BLaER1 (cell line): ENCODE measurements around the gene TJP2.

Experiments
- H3K27ac ChIP-seq: shearing (Covaris generic); formaldehyde crosslinking; 2 replicates; pipeline ENCODE4 v1.8.1; 2022
- H3K27me3 ChIP-seq: shearing (Covaris generic); formaldehyde crosslinking; 2 replicates; pipeline ENCODE4 v1.8.1; 2022
- H3K36me3 ChIP-seq: shearing (Covaris generic); formaldehyde crosslinking; 2 replicates; pipeline ENCODE4 v1.8.1; 2022
- H3K4me1 ChIP-seq: shearing (Covaris generic); formaldehyde crosslinking; 2 replicates; pipeline ENCODE4 v1.8.1; 2022
- H3K4me2 ChIP-seq: shearing (Covaris generic); formaldehyde crosslinking; 2 replicates; pipeline ENCODE4 v1.8.1; 2022
- H3K4me3 ChIP-seq: shearing (Covaris generic); formaldehyde crosslinking; 2 replicates; pipeline ENCODE4 v1.8.1; 2022
- H3K9ac ChIP-seq: shearing (Covaris generic); formaldehyde crosslinking; 2 replicates; pipeline ENCODE4 v1.8.1; 2022
- H3K9me3 ChIP-seq: shearing (Covaris generic); formaldehyde crosslinking; 2 replicates; pipeline ENCODE4 v1.8.1; 2022
- H4K20me1 ChIP-seq: shearing (Covaris generic); formaldehyde crosslinking; 2 replicates; pipeline ENCODE4 v1.8.1; 2022
- Cebpa-rat ChIP-seq: shearing (Covaris generic); IDR thresholded peaks from 2 replicates; pipeline ENCODE4 v1.8.1; 2022

TJP2 gene

DNA sequence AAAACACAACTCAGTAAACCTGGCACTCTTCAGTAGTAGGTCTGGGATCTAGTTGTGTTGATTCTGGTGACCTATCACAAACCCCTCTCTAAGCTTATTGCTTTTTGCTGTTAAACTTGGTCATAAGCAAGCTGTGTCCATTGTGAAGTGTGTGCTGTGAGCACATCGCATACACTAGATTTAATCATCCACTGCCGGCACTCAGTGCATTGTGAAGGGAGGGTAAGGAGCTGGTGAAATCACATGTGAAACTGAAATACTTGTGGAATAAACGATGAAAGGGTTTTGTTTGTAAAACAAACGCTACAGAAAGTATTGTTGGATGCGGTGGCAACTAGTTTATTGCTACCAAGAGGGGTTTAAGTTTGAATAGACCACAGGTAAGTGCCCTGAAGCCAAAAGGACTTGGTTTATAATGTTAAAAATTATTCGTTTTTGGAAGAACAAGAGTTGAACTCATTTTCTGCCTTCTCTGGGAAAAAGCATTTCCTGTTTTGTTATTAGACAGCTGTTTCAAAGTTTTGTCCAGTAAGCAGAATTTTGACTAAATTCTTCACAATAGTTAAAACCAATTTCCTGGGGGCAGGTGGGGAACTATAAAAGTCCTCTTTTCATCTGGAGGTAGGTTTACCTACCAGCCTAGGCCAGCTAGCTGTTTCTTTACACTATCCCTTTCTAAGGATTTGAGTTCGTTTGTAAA lies 24.6 kb downstream of the TJP2 start:
- Histone ChIP-seq H3K27ac (no peak overlapping the region), H3K9ac (no peak overlapping the region), H3K4me1 (no peaks in the 10 kb centered on the region), H3K27me3 (no peaks in the 10 kb centered on the region), H3K4me2 (no peak overlapping the region), H3K9me3 (no peaks in the 10 kb centered on the region), H3K4me3 (no peak overlapping the region), H4K20me1 (no peaks in the 10 kb centered on the region), H3K36me3 (no peaks in the 10 kb centered on the region)
- TF ChIP-seq Cebpa-rat, result no peak

DNA sequence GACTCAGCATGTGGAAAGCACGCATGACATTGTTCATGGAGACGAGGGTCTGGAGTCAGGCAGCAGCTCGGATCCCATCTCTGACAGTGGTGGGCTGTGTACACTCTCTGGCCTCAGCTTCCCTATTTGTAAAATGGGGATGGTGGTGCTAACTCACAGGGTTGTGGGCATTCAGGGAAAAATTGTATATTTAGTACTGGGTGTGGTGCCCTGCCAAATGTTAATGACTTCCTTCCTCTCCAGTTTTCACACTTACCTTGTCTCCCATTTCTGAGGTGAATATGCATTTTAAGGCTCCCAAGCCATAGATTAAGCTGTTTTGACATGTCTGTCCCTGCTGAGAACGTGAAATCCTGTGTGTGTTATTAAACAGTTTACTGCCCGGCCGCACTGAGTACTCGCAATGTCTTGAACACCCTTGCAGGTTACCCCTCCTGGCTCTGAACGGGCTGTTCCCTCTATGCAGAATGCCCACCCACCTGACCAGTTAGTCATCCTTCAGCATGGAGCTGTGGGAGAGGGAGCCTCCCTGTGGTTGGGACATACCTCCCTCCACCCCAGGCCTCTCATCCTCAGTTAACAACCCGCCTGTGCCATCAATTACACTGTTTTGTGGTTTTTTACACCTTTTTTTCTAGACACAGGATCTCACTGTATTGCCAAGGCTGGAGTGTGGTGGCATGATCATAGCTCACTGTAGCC lies 25.8 kb downstream of the TJP2 start:
- H3K9me3 ChIP-seq, result no peaks in the 10 kb centered on the region
- H4K20me1 ChIP-seq, result no peaks in the 10 kb centered on the region
- H3K4me2 ChIP-seq, result no peak overlapping the region

DNA sequence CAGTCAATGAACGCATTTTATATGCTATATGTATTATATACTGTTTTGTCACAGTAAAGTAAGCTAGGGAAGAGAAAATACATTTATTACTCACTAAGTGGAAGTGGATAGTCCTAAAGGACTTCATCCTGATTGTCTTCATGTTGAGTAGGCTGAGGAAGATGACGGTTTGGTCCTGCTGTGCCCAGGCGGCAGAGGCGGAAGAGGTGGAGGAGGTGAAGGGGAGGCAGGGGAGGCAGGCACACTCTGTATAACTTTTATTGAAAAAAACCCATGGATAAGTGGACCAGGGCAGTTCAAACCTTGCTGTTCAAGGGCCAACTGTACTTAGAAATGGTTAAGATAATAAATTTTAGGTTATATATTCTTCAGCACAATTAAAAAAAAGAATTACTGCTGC lies 28.5 kb downstream of the TJP2 start:
- Histone ChIP-seq H3K4me1 (no peaks in the 10 kb centered on the region), H3K9ac (no peak overlapping the region), H3K36me3 (no peaks in the 10 kb centered on the region)

More for the DNA sequence above, 25.8 kb downstream of the TJP2 start:
- Histone ChIP-seq H3K27me3 (no peaks in the 10 kb centered on the region), H3K27ac (no peak overlapping the region), H3K4me1 (no peaks in the 10 kb centered on the region), H3K4me3 (no peak overlapping the region), H3K9ac (no peak overlapping the region), H3K36me3 (no peaks in the 10 kb centered on the region)
- TF ChIP-seq Cebpa-rat, result no peak

DNA sequence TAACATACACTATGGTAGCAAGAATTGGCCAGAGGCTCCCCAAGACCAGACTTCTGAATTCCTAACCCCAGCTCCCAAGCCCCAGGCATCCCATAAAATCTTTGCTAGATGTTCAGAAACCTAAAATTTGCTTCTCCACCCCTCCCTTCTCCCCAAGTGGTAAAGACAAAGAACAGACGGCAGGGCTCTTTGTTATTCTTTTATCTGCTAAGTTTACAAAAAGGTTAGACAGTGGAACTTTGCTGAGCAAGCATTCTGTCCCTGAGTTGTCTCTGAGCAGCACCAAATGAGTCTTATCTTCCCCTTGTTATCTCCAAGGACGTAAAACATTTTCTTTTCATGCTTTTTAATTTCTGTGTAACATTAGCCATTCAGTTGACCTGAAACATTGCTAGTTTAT lies 30.2 kb downstream of the TJP2 start:
- TF ChIP-seq Cebpa-rat, result no peak
- Histone ChIP-seq H4K20me1 (no peaks in the 10 kb centered on the region), H3K27ac (no peak overlapping the region)

More for the DNA sequence above, 28.5 kb downstream of the TJP2 start:
- TF ChIP-seq Cebpa-rat, result no peak
- no peak overlapping the region for H3K4me2 ChIP-seq
- no peak overlapping the region for H3K4me3 ChIP-seq
- H3K9me3 ChIP-seq, result no peaks in the 10 kb centered on the region
- H3K27me3 ChIP-seq, result no peaks in the 10 kb centered on the region
- H3K27ac ChIP-seq, result no peak overlapping the region
- no peaks in the 10 kb centered on the region for H4K20me1 ChIP-seq

DNA sequence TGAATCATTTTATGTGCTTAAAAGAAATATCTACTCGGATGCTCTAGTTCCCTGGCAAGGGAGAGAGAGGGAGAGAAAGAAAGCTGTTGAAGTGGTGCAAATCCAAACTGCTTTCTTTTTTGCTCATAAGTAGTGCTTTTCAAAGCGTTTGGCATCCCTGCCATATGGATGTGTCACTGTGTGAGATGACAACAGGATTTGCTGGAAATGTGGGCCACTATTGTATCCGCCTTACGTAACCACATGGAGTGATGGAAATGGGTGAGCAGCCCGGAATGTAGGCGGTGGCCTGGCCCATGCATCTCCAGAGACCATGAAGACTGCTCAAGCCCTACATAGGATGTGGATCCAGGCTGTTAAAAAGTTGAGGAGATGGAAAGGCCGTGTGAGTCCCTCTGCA lies 30.8 kb downstream of the TJP2 start:
- H4K20me1 ChIP-seq, result no peaks in the 10 kb centered on the region

More for the DNA sequence above, 30.2 kb downstream of the TJP2 start:
- Histone ChIP-seq H3K27me3 (no peaks in the 10 kb centered on the region), H3K36me3 (no peaks in the 10 kb centered on the region), H3K4me2 (no peak overlapping the region), H3K9me3 (no peaks in the 10 kb centered on the region), H3K4me3 (no peak overlapping the region), H3K9ac (no peak overlapping the region), H3K4me1 (no peaks in the 10 kb centered on the region)

DNA sequence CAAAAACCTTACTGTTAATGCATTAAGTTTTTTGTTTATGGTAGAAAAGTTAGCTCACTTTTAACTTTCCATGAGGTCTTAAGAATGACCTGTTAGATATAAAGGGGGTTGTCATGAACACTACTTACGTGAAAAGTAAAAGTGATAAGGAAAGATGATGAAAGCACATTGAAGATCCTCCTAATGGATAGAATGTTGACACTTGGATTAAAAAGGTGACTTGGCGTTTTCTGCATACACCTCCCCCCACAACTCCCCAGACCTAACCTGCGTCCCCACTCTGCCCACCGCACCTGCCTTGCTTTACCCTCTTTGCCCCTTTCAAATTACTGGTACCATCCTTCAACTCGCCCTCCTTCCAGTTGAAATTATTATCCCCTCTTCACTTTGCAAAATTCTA lies 32.0 kb downstream of the TJP2 start:
- TF ChIP-seq Cebpa-rat, result no peak
- no peaks in the 10 kb centered on the region for H3K9me3 ChIP-seq
- no peak overlapping the region for H3K4me2 ChIP-seq
- H3K27ac ChIP-seq, result no peak overlapping the region
- H3K4me3 ChIP-seq, result no peak overlapping the region
- no peak overlapping the region for H3K9ac ChIP-seq
- H4K20me1 ChIP-seq, result no peaks in the 10 kb centered on the region
- no peaks in the 10 kb centered on the region for H3K27me3 ChIP-seq
- H3K36me3 ChIP-seq, result no peaks in the 10 kb centered on the region
- H3K4me1 ChIP-seq, result no peaks in the 10 kb centered on the region

More for the DNA sequence above, 30.8 kb downstream of the TJP2 start:
- no peaks in the 10 kb centered on the region for H3K27me3 ChIP-seq
- H3K9ac ChIP-seq, result no peak overlapping the region
- H3K4me3 ChIP-seq, result no peak overlapping the region
- no peaks in the 10 kb centered on the region for H3K9me3 ChIP-seq
- no peak overlapping the region for H3K4me2 ChIP-seq
- no peaks in the 10 kb centered on the region for H3K4me1 ChIP-seq
- H3K27ac ChIP-seq, result no peak overlapping the region
- H3K36me3 ChIP-seq, result no peaks in the 10 kb centered on the region
- TF ChIP-seq Cebpa-rat, result no peak

DNA sequence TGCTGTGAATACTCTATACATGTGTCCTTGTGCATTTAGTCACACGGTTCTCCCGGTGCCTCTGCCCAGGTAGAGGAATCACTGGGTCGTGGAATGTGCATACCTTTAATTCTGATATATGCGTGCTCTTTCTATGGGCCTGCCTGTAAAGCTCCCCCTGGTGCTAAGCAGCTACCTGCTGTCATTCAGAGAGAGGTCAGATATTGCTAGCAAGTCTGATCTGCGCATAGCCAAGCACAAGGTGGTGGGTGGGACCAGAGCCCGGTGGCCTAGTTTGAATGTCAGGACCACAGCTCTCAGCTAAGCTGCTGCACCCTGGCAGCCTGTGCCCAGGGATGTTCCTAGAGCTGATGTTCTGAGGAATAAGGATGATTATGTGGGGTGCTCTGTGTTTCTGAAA lies 33.4 kb downstream of the TJP2 start:
- TF ChIP-seq Cebpa-rat, result no peak
- no peaks in the 10 kb centered on the region for H3K4me1 ChIP-seq
- no peak overlapping the region for H3K4me2 ChIP-seq
- H3K27ac ChIP-seq, result no peak overlapping the region
- no peak overlapping the region for H3K9ac ChIP-seq
- H3K27me3 ChIP-seq, result no peaks in the 10 kb centered on the region
- H3K4me3 ChIP-seq, result no peak overlapping the region
- no peaks in the 10 kb centered on the region for H4K20me1 ChIP-seq
- H3K36me3 ChIP-seq, result no peaks in the 10 kb centered on the region
- no peaks in the 10 kb centered on the region for H3K9me3 ChIP-seq

DNA sequence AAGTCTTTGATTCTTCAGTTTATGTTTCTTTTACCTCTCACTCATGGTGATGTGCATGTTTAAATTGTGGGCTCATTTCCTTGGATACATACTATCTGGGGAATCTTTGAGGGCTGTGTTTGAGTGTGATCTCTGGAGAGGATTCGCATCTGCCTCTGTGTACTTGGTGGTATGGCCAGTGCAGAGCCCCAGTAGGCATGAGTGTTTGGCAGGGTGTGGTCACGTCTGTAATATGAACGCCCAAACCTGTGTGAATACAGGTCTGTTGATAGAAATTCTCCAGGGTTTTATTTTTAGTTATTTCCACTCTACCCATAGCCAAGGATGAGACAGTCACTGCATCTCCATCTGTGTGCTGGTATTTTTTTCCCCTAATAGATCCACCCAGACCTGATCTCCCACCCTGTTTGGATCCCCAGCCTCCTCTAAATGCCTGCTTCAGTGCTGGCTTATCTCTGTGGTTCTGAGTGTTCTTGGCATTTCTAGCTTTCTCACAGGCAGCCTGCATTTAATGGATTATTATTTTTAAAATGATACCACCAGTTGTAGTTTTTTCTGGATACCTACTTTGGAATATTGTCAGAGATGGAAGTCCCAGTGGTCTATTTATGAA lies 37.5 kb downstream of the TJP2 start:
- Histone ChIP-seq H3K9ac (no peak overlapping the region), H3K27ac (no peak overlapping the region), H3K4me2 (no peak overlapping the region), H4K20me1 (no peaks in the 10 kb centered on the region), H3K4me1 (no peaks in the 10 kb centered on the region), H3K27me3 (no peaks in the 10 kb centered on the region), H3K9me3 (no peaks in the 10 kb centered on the region), H3K36me3 (no peaks in the 10 kb centered on the region), H3K4me3 (no peak overlapping the region)
- TF ChIP-seq Cebpa-rat, result no peak

DNA sequence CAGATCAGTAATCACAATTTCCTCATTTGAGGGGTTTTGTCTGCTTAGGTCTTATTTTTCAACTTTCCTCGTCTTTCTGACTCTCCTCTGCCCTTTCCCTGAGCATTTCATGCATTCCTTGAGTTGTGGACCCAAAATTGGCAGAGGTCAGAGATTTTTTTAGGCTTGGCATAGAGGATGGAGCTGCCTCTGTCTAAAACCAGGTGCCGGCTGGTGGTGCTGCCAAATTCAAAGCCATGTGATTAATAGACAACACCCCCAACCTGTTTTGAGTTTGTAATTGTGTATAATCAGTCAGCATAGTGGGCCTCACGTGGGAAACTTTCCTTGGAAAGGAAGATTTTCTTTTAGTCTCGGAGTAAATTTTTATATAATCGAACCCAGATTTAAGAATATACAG lies 39.6 kb downstream of the TJP2 start:
- no peak overlapping the region for H3K9ac ChIP-seq
- peaks cover 17% of the 10 kb centered on the region for H3K36me3 ChIP-seq
- no peaks in the 10 kb centered on the region for H3K27me3 ChIP-seq
- no peak for TF ChIP-seq Cebpa-rat
- no peak overlapping the region for H3K4me3 ChIP-seq
- no peak overlapping the region for H3K27ac ChIP-seq
- H3K9me3 ChIP-seq, result no peaks in the 10 kb centered on the region
- H4K20me1 ChIP-seq, result no peaks in the 10 kb centered on the region
- H3K4me1 ChIP-seq, result no peaks in the 10 kb centered on the region
- H3K4me2 ChIP-seq, result no peak overlapping the region

DNA sequence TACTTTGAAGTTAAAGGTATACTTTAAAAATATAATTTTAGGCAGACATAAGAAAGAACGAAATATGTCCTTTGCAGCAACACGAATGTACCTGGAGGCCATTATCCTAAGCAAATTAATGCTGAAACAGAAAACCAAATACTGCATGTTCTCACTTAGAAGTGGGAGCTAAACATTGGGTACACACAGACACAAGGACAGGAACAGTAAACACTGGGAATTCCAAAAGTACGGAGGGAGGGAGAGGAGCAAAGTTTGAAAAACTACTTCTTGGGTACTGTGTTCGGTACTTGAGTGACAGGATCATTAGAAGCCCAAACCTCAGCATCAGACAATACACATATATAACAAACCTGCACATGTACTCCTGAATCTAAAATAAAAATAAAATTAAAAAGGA lies 40.9 kb downstream of the TJP2 start:
- Histone ChIP-seq H3K4me1 (no peaks in the 10 kb centered on the region), H3K9me3 (no peaks in the 10 kb centered on the region), H3K4me3 (no peak overlapping the region), H4K20me1 (no peaks in the 10 kb centered on the region), H3K27ac (no peak overlapping the region), H3K27me3 (no peaks in the 10 kb centered on the region), H3K36me3 (peaks cover 22% of the 10 kb centered on the region), H3K4me2 (no peak overlapping the region), H3K9ac (no peak overlapping the region)
- TF ChIP-seq Cebpa-rat, result no peak
